Activated CD8-positive, alpha-beta memory T cell treated with anti-CD3 and anti-CD28 coated beads, Interleukin-2, amount 50 U/mL, for 24 hours (primary cell): ENCODE data around the gene UQCRFS1.

Experiments used
- DNase-seq: peaks from one replicate; pipeline ENCODE4 v3.0.0-alpha.2; 2020; ENCODE audit errors: extremely low read depth

UQCRFS1 gene

DNA sequence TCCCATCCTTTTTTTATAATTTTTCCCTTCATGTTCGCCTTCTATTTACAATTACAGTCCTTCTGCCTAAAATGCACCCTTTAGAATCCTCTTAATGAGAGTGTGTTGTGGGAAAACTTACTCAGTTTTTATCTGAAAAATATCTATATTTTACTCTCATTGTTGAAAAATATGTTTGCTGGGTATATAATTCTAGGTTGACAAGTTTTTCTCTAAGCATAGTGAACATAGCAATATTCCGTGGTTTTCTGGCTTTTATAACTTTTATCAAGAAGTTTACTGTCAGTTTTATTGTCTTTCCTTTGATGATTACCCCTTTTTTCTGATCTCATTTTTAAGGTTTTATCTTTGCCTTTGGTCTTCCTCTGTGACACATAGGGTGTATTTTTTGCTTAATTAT, 57.3 kb downstream of the UQCRFS1 start:
- no peak for DNase-seq
